ENCODE data around the gene CMPK1.
"Not testable (repeated sequence)": the region's sequence is repeated elsewhere in the genome, so short reads cannot be mapped to it uniquely, and the experiment has no call there.

Gene CMPK1

GRCh38 chr1:47338249-47339077 is 4.9 kb downstream of the CMPK1 start:
- no peak for DNase-seq (ENCODE audit: low read depth)

- peak; percentile 44 for DNase-seq (ENCODE audit: low read depth)
These were observed 6.6 kb downstream of the CMPK1 start for GRCh38 chr1:47340227-47340626.

- not testable (repeated sequence) for DNase-seq (ENCODE audit: low read depth)
These were observed 13.4 kb downstream of the CMPK1 start for GRCh38 chr1:47346979-47347378.

- no peak for DNase-seq (ENCODE audit: low read depth)
These were observed 14.1 kb downstream of the CMPK1 start for GRCh38 chr1:47347735-47348134.

- no peak for DNase-seq (ENCODE audit: low read depth)
These were observed 14.7 kb downstream of the CMPK1 start for GRCh38 chr1:47348246-47348645.

GRCh38 chr1:47351305-47351704 is 17.7 kb downstream of the CMPK1 start:
- DNase-seq (ENCODE audit: low read depth), result peak; percentile 7

- no peak for DNase-seq (ENCODE audit: low read depth)
These were observed 27.8 kb downstream of the CMPK1 start for GRCh38 chr1:47361380-47361779.

GRCh38 chr1:47362828-47363227 is 29.2 kb downstream of the CMPK1 start:
- DNase-seq (ENCODE audit: low read depth), result no peak

GRCh38 chr1:47367651-47368050 is 34.1 kb downstream of the CMPK1 start:
- peak; percentile 27 for DNase-seq (ENCODE audit: low read depth)

- DNase-seq (ENCODE audit: low read depth), result peak; percentile 11
These were observed 37.5 kb downstream of the CMPK1 start for GRCh38 chr1:47371016-47371517.

- peak; percentile 63 for DNase-seq (ENCODE audit: low read depth)
These were observed 40.9 kb downstream of the CMPK1 start for GRCh38 chr1:47374501-47374900.

- DNase-seq (ENCODE audit: low read depth), result peak; percentile 14
These were observed 44.6 kb downstream of the CMPK1 start for GRCh38 chr1:47378147-47378546.

GRCh38 chr1:47380699-47381098 is 47.1 kb downstream of the CMPK1 start:
- DNase-seq (ENCODE audit: low read depth), result no peak

- no peak for DNase-seq (ENCODE audit: low read depth)
These were observed 48.9 kb downstream of the CMPK1 start for GRCh38 chr1:47382399-47382983.

- DNase-seq (ENCODE audit: low read depth), result no peak
These were observed 50.5 kb downstream of the CMPK1 start for GRCh38 chr1:47384083-47384482.

- DNase-seq (ENCODE audit: low read depth), result no peak
These were observed 51.4 kb downstream of the CMPK1 start for GRCh38 chr1:47385020-47385419.

- DNase-seq (ENCODE audit: low read depth), result no peak
These were observed 52.7 kb downstream of the CMPK1 start for GRCh38 chr1:47386268-47386667.

GRCh38 chr1:47388030-47388890 is 54.7 kb downstream of the CMPK1 start:
- peak; percentile 95 for DNase-seq (ENCODE audit: low read depth)

- peak; percentile 73 for DNase-seq (ENCODE audit: low read depth)
These were observed 55.3 kb downstream of the CMPK1 start for GRCh38 chr1:47388891-47389238.

GRCh38 chr1:47389731-47390130 is 56.1 kb downstream of the CMPK1 start:
- DNase-seq (ENCODE audit: low read depth), result no peak

- DNase-seq (ENCODE audit: low read depth), result no peak
These were observed 57.3 kb downstream of the CMPK1 start for GRCh38 chr1:47390843-47391242.

GRCh38 chr1:47393141-47393540 is 59.6 kb downstream of the CMPK1 start:
- no peak for DNase-seq (ENCODE audit: low read depth)

GRCh38 chr1:47395433-47395832 is 61.8 kb downstream of the CMPK1 start:
- DNase-seq (ENCODE audit: low read depth), result no peak

All from fibroblast of gingiva (primary cell).